Islet precursor cell (in vitro differentiated cells): ENCODE data around the gene SPSB1.

Experiments
- DNase-seq: peaks from one replicate; pipeline ENCODE4 v3.0.0-alpha.2; 2018

Gene SPSB1

GRCh38 chr1:9280015-9280860 is 12.5 kb upstream of the SPSB1 start:
- DNase-seq, result peak; percentile 94

GRCh38 chr1:9281071-9281827 is 11.4 kb upstream of the SPSB1 start:
- no peak for DNase-seq

- no peak for DNase-seq
These were observed 10.6 kb upstream of the SPSB1 start for GRCh38 chr1:9281908-9282695.

GRCh38 chr1:9282696-9282955 is 10.1 kb upstream of the SPSB1 start:
- no peak for DNase-seq

GRCh38 chr1:9284061-9284460 is 8.6 kb upstream of the SPSB1 start:
- no peak for DNase-seq

GRCh38 chr1:9286556-9286955 is 6.1 kb upstream of the SPSB1 start:
- no peak for DNase-seq

GRCh38 chr1:9289090-9289534 is 3.6 kb upstream of the SPSB1 start:
- no peak for DNase-seq

- DNase-seq, result no peak
These were observed 2.8 kb upstream of the SPSB1 start for GRCh38 chr1:9289711-9290485.

GRCh38 chr1:9291914-9292360 is 757 bp upstream of the SPSB1 start:
- DNase-seq, result no peak

- DNase-seq, result no peak
These were observed 493 bp downstream of the SPSB1 start for GRCh38 chr1:9293241-9293532.

- DNase-seq, result no peak
These were observed 1.1 kb downstream of the SPSB1 start for GRCh38 chr1:9293533-9294404.

GRCh38 chr1:9294405-9294773 is 1.7 kb downstream of the SPSB1 start:
- DNase-seq, result no peak

- peak; percentile 80 for DNase-seq
These were observed 2.4 kb downstream of the SPSB1 start for GRCh38 chr1:9294910-9295636.

- no peak for DNase-seq
These were observed 3.2 kb downstream of the SPSB1 start for GRCh38 chr1:9295884-9296283.

- DNase-seq, result no peak
These were observed 4.2 kb downstream of the SPSB1 start for GRCh38 chr1:9296850-9297249.

GRCh38 chr1:9297831-9298230 is 5.1 kb downstream of the SPSB1 start:
- DNase-seq, result no peak

GRCh38 chr1:9298282-9298681 is 5.6 kb downstream of the SPSB1 start:
- DNase-seq, result no peak

- peak; percentile 90 for DNase-seq
These were observed 7.2 kb downstream of the SPSB1 start for GRCh38 chr1:9299571-9300541.

GRCh38 chr1:9300573-9300972 is 7.9 kb downstream of the SPSB1 start:
- no peak for DNase-seq
